ENCODE measurements around the gene KXD1. TPM values are rescaled to one million over a fixed set of nuclear protein-coding genes. Genes with fewer than 3 reads are reported as not detected.

The KXD1 gene
- total RNA-seq, 4 donors from 2014 or later, result 97.2 to 145 (median 120) TPM

DNA sequence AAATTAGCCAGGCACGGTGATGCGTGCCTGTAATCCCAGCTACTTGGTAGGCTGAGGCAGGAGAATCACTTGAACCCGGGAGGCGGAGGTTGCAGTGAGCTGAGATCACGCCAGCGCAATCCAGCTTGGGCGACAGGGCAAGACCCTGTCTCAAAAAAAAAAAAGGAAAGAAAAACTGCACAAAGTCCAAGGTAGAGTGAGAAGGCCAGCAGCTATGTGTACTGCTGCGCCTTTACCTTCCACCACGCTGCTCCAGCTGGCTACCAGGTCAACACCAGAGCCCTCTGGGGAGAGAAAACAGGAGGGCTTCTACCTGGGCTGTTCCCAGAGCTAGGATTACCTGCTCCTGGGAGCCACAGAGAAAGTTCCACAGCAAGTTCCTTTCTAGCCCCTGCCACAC is 39.0 kb upstream of the KXD1 start:
- TF ChIP-seq, protein P1, sequence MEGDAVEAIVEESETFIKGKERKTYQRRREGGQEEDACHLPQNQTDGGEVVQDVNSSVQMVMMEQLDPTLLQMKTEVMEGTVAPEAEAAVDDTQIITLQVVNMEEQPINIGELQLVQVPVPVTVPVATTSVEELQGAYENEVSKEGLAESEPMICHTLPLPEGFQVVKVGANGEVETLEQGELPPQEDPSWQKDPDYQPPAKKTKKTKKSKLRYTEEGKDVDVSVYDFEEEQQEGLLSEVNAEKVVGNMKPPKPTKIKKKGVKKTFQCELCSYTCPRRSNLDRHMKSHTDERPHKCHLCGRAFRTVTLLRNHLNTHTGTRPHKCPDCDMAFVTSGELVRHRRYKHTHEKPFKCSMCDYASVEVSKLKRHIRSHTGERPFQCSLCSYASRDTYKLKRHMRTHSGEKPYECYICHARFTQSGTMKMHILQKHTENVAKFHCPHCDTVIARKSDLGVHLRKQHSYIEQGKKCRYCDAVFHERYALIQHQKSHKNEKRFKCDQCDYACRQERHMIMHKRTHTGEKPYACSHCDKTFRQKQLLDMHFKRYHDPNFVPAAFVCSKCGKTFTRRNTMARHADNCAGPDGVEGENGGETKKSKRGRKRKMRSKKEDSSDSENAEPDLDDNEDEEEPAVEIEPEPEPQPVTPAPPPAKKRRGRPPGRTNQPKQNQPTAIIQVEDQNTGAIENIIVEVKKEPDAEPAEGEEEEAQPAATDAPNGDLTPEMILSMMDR (IDR thresholded peaks at IDR 0.05; ENCODE audit: low read depth), result no peak

DNA sequence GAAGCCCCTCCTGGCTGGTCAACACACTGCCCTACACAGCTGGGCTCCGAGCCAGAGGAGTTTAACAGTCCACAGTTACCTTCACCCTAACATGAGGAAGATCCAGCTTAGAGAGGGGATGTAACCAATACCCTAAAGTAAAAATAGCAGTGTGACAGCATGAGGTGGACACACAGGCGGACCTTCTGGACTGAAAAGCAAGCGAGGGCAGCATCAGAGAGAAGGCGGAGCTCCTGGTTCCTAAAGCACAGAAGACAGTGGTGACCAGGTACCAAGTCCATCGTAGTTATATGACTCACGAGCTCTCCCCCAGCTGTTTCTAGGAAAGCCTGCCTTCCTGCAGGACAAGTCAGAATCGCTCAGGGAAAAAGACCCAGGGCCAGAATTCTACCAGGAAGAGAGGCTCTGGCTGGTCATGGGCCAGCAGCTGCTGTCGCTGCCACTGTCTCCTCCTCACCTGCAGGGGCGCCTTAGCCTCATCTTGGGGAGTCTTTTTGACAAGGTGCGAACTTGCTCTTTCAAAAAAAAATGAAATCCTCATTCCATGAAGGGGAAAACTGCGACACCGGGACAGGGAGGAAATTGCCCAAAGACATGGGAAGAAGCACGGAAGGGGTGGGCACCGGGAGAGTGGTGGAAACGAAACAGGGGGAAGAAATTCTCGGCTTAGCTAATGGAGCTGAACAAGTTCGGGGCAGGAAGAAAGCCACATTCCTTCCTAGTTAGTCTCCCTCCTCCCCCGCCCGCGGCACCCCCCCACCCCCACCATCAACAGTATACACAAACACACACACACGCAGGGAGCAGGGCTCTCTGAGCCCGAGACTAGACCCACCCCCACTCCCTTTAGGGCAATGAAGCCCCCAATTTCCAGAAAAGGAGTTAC is 37.5 kb upstream of the KXD1 start:
- TF ChIP-seq, protein P1 (IDR thresholded peaks at IDR 0.05; ENCODE audit: low read depth), result no peak

DNA sequence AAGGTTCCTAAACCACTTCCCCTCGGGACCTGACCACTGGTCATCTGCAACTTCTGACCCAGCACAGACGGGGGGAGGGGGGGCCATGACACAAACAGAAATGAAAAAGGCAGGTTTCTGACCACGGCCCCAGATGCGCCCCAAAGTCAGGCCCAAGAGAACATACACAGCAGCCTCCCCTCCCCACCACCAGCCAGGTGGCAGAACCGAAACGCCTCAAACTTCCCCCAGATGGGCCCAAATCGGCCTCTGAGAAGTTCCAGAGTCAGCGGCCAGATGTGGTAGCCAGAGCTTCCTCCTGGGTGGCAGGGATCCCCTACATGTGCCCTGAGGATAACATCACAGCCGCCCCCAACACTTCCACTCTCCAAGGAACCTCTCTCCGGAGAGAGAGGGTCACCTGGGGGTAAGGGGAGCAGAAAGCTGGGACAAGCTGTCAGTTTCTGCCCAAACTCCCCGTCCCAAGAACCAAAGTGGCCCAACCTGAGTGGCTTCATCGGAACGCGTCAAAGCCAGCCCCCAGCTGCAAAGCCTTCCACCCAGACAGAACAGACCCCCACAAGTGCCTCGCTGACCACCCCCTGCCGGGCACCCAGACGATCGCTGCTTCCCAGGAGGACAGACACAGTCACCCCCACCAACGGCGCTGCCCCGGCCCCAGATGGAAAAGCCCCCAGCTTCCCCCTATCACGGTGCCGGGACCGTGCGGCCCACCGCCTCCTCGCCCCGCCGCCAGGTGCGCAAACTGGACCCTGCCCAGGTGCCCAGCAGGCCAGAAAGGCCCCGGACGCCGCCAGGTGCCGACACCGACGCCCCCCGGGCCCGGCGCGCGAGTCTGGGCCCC is 36.6 kb upstream of the KXD1 start:
- TF ChIP-seq, protein P1 (IDR thresholded peaks at IDR 0.05; ENCODE audit: low read depth), result no peak

DNA sequence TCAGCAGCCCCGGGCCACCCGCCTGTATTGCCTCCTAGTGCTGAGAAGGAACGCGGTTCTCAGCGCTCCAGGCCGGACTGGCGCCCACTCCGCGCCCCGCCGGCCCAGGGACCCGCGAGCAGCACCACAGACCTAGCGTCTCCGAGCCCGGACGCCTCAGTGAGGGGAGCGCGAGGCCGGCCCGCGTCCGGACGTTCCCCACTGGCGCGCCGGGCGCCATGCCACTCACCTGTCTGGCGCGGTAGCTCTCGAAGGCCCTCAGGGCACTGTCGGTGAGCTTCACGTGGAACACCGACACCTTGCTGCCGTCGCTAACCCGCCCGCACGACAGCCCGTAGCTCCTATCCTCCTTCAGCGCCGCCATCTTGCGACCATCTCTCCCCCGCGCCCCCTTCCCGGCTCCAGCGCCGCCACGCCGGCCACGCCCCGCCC is 36.0 kb upstream of the KXD1 start, which contains the start of gene ELL:
Gene ELL (minus strand): TSS at position 379 of the 432 bp plus-strand sequence. CDS start 15 bp downstream, at position 364.
- TF ChIP-seq, protein P1 (IDR thresholded peaks at IDR 0.05; ENCODE audit: low read depth), result no peak

DNA sequence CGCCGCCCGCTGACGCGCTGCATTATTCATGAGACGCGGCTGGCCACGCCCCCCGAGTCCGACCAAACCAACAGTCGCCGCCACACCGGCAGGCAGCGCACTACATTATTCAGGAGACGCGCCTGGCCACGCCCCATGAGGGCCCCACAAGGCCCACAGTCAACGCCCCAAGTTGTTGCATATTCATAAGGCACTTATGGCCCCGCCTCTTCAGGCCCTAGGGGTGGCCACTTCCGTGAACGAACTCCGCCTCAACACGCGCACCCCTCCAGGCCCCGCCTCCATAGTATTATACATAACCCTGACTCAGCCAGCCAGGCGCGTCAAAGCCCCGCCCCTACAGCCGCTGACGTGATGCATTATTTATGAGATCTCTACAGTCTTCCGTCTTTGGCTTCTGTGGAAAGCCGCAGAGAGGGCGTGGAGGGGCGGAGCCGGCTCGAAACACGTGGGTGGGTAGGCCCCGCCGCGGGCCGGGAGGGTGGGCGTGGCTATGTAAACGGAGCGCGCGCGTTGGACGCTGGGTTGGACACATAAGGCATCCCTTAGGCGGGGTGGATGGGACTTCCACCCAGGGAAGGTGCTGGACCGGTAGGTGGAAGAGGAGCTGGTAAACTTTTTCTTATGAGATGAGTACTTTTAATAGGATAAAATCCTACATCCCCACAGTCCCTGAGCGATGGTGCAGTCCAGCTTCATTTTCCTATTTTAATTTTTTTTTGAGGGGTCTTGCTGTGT is 35.4 kb upstream of the KXD1 start:
- TF ChIP-seq, protein P1 (IDR thresholded peaks at IDR 0.05; ENCODE audit: low read depth), result no peak

DNA sequence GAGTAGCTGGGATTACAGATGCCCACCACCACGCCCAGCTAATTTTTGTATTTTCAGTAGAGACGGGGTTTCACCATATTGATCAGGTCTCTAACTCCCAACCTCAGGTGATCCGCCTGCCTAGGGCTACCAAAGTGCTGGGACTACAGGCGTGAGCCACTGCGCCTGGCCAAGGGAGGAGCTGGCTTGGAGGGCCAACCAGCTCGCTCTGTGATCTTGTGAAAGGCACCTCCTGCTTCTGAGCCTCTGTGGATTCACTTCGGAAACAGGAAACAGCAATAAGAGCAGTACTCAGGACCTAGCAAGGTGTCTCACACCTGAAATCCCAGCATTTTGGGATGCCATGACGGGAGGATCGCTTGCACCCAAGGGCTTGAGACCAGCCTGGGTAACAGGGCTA is 33.8 kb upstream of the KXD1 start:
- TF ChIP-seq, protein P1 (IDR thresholded peaks at IDR 0.05; ENCODE audit: low read depth), result no peak
